Fibroblast of pulmonary artery (primary cell): ENCODE results near the gene NUDT2.
"Not testable (repeated sequence)": the region's sequence is repeated elsewhere in the genome, so short reads cannot be mapped to it uniquely, and the experiment has no call there.

Experiments used
- DNase-seq: peaks from one replicate; pipeline ENCODE4 v3.0.0-alpha.2; 2010; ENCODE audit warnings: low read depth
- H3K4me3 ChIP-seq: replicated peaks from 2 replicates; pipeline ENCODE4 v1.5.1; 2011; ENCODE audit warnings: low read depth, mild to moderate bottlenecking, control low read depth, low read length, moderate library complexity
- CTCF ChIP-seq: IDR thresholded peaks from 2 replicates; pipeline ENCODE4 v1.5.1; 2011; ENCODE audit warnings: mild to moderate bottlenecking, control low read depth, low read length, inconsistent platforms; ENCODE audit errors: missing control alignments

The NUDT2 gene

GRCh38 chr9:34343605-34344004 is 14.2 kb downstream of the NUDT2 start:
- no peak for DNase-seq
- TF ChIP-seq CTCF, result no peak
- H3K4me3 ChIP-seq, result no peak overlapping the region

- no peak for TF ChIP-seq CTCF
- no peak overlapping the region for H3K4me3 ChIP-seq
- no peak for DNase-seq
Observed at GRCh38 chr9:34346873-34347799, 17.8 kb downstream of the NUDT2 start.

- TF ChIP-seq CTCF, result no peak
Observed at GRCh38 chr9:34347800-34348158, 18.4 kb downstream of the NUDT2 start.

GRCh38 chr9:34349324-34349723 is 20.0 kb downstream of the NUDT2 start:
- no peak for TF ChIP-seq CTCF
- no peak overlapping the region for H3K4me3 ChIP-seq
- no peak for DNase-seq

More at GRCh38 chr9:34347800-34348158, 18.4 kb downstream of the NUDT2 start:
- no peak overlapping the region for H3K4me3 ChIP-seq
- no peak for DNase-seq

- H3K4me3 ChIP-seq, DNase-seq: not testable (repeated sequence)
Observed at GRCh38 chr9:34352122-34352652, 22.8 kb downstream of the NUDT2 start.

GRCh38 chr9:34352957-34353356 is 23.6 kb downstream of the NUDT2 start:
- H3K4me3 ChIP-seq, DNase-seq: not testable (repeated sequence)

GRCh38 chr9:34362614-34363214 is 33.3 kb downstream of the NUDT2 start:
- no peak for TF ChIP-seq CTCF
- H3K4me3 ChIP-seq, result no peak overlapping the region
- DNase-seq, result no peak
